ENCODE data around the gene SPEF1. TPM values are rescaled to one million over a fixed set of nuclear protein-coding genes. Genes with fewer than 3 reads are reported as not detected.

The SPEF1 gene
- total and polyA plus RNA-seq, 2 of the 13 experiments (the other 11 are each of a cell fraction or from before 2014, with no cell fraction given), result 0.11 to 0.27 TPM

DNA sequence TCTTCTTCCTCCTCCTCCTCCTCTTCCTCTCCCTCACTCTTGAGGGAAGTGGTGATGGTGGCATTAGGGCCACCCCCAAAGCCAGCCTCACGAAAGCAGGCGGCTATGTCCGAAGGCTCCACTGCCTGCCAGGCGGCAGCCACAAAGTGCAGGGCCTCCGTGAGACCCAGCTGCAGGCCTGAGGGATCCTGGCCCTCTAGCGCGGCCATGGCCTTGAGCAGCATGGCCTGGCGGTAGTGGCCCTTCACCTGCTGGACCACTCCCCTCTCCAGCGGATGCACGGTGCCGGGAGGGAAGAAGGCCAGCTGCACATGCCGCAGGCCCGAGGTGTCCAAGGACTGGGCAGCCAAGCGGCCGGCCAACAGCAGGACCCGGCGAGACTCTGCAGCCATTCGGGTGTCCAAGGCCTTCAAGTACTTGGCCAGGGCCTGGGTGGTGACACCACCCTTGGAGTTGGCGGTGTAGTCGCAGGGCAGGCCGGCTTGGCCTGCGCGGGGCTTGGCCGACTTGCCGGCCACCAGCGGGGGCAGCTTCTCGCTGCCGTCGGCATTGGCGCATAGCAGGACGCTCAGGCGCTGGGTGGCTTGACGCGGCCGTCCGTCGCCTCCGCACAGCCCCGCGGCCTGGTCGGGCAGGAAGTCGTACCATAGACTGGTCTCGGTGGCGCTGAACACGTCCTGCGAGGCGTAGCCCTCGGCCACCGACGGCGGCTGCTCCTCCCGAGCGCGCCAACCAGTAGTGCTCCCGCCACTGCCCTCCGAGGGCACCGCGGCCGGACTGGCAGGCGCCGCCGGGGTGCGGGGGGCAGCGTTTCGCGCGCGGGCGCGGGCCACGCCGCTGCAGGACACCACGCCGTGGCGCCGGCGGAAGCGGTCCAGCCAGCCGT lies 4.2 kb upstream of the SPEF1 start (continued):
- TF ChIP-seq RFX3 (CRISPR knock-in tag; IDR thresholded peaks at IDR 0.05), result no peak
- TF ChIP-seq, protein P1, sequence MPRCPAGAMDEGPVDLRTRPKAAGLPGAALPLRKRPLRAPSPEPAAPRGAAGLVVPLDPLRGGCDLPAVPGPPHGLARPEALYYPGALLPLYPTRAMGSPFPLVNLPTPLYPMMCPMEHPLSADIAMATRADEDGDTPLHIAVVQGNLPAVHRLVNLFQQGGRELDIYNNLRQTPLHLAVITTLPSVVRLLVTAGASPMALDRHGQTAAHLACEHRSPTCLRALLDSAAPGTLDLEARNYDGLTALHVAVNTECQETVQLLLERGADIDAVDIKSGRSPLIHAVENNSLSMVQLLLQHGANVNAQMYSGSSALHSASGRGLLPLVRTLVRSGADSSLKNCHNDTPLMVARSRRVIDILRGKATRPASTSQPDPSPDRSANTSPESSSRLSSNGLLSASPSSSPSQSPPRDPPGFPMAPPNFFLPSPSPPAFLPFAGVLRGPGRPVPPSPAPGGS (CRISPR knock-in tag; IDR thresholded peaks at IDR 0.05), result 0 out of 2 replicates have a peak, but pooled peaks have one; percentile 68
- TF ChIP-seq PAX8 (CRISPR knock-in tag; IDR thresholded peaks at IDR 0.05; ENCODE audit: borderline replicate concordance), result no peak
- TF ChIP-seq ZNF296 (CRISPR knock-in tag; conservative IDR thresholded peaks at IDR 0.05), result peak; percentile 81
- TF ChIP-seq, protein P2, sequence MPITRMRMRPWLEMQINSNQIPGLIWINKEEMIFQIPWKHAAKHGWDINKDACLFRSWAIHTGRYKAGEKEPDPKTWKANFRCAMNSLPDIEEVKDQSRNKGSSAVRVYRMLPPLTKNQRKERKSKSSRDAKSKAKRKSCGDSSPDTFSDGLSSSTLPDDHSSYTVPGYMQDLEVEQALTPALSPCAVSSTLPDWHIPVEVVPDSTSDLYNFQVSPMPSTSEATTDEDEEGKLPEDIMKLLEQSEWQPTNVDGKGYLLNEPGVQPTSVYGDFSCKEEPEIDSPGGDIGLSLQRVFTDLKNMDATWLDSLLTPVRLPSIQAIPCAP (CRISPR knock-in tag; IDR thresholded peaks at IDR 0.05; ENCODE audit: low read depth), result no peak
- TF ChIP-seq ZNF607 (CRISPR knock-in tag; IDR thresholded peaks at IDR 0.05; ENCODE audit: borderline replicate concordance), result no peak
- TF ChIP-seq ZNF709 (CRISPR knock-in tag; IDR thresholded peaks at IDR 0.05), result peak; percentile 77; the same call in 1 of the 2 replicates
- TF ChIP-seq, protein P3, sequence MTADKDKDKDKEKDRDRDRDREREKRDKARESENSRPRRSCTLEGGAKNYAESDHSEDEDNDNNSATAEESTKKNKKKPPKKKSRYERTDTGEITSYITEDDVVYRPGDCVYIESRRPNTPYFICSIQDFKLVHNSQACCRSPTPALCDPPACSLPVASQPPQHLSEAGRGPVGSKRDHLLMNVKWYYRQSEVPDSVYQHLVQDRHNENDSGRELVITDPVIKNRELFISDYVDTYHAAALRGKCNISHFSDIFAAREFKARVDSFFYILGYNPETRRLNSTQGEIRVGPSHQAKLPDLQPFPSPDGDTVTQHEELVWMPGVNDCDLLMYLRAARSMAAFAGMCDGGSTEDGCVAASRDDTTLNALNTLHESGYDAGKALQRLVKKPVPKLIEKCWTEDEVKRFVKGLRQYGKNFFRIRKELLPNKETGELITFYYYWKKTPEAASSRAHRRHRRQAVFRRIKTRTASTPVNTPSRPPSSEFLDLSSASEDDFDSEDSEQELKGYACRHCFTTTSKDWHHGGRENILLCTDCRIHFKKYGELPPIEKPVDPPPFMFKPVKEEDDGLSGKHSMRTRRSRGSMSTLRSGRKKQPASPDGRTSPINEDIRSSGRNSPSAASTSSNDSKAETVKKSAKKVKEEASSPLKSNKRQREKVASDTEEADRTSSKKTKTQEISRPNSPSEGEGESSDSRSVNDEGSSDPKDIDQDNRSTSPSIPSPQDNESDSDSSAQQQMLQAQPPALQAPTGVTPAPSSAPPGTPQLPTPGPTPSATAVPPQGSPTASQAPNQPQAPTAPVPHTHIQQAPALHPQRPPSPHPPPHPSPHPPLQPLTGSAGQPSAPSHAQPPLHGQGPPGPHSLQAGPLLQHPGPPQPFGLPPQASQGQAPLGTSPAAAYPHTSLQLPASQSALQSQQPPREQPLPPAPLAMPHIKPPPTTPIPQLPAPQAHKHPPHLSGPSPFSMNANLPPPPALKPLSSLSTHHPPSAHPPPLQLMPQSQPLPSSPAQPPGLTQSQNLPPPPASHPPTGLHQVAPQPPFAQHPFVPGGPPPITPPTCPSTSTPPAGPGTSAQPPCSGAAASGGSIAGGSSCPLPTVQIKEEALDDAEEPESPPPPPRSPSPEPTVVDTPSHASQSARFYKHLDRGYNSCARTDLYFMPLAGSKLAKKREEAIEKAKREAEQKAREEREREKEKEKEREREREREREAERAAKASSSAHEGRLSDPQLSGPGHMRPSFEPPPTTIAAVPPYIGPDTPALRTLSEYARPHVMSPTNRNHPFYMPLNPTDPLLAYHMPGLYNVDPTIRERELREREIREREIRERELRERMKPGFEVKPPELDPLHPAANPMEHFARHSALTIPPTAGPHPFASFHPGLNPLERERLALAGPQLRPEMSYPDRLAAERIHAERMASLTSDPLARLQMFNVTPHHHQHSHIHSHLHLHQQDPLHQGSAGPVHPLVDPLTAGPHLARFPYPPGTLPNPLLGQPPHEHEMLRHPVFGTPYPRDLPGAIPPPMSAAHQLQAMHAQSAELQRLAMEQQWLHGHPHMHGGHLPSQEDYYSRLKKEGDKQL (CRISPR knock-in tag; IDR thresholded peaks at IDR 0.05; ENCODE audit: low read depth), result no peak
- TF ChIP-seq, protein P4, sequence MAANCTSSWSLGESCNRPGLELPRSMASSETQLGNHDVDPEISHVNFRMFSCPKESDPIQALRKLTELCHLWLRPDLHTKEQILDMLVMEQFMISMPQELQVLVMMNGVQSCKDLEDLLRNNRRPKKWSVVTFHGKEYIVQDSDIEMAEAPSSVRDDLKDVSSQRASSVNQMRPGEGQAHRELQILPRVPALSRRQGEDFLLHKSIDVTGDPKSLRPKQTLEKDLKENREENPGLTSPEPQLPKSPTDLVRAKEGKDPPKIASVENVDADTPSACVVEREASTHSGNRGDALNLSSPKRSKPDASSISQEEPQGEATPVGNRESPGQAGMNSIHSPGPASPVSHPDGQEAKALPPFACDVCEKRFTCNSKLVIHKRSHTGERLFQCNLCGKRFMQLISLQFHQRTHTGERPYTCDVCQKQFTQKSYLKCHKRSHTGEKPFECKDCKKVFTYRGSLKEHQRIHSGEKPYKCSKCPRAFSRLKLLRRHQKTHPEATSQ (CRISPR knock-in tag; IDR thresholded peaks at IDR 0.05; ENCODE audit: borderline replicate concordance), result no peak
- TF ChIP-seq ZNF234 (CRISPR knock-in tag; conservative IDR thresholded peaks at IDR 0.05), result no peak
- TF ChIP-seq, protein P5, sequence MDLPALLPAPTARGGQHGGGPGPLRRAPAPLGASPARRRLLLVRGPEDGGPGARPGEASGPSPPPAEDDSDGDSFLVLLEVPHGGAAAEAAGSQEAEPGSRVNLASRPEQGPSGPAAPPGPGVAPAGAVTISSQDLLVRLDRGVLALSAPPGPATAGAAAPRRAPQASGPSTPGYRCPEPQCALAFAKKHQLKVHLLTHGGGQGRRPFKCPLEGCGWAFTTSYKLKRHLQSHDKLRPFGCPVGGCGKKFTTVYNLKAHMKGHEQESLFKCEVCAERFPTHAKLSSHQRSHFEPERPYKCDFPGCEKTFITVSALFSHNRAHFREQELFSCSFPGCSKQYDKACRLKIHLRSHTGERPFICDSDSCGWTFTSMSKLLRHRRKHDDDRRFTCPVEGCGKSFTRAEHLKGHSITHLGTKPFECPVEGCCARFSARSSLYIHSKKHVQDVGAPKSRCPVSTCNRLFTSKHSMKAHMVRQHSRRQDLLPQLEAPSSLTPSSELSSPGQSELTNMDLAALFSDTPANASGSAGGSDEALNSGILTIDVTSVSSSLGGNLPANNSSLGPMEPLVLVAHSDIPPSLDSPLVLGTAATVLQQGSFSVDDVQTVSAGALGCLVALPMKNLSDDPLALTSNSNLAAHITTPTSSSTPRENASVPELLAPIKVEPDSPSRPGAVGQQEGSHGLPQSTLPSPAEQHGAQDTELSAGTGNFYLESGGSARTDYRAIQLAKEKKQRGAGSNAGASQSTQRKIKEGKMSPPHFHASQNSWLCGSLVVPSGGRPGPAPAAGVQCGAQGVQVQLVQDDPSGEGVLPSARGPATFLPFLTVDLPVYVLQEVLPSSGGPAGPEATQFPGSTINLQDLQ (CRISPR knock-in tag; IDR thresholded peaks at IDR 0.05), result no peak
- no peak for TF ChIP-seq ZFP36L1 (CRISPR knock-in tag; IDR thresholded peaks at IDR 0.05)
- TF ChIP-seq BHLHE40 (IDR thresholded peaks at IDR 0.05; ENCODE audit: low read length), result no peak
- TF ChIP-seq, protein P6, sequence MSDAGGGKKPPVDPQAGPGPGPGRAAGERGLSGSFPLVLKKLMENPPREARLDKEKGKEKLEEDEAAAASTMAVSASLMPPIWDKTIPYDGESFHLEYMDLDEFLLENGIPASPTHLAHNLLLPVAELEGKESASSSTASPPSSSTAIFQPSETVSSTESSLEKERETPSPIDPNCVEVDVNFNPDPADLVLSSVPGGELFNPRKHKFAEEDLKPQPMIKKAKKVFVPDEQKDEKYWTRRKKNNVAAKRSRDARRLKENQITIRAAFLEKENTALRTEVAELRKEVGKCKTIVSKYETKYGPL (CRISPR knock-in tag; IDR thresholded peaks at IDR 0.05), result no peak
- 0 out of 2 replicates have a peak, but pooled peaks have one; percentile 26 for TF ChIP-seq ZNF331 (CRISPR knock-in tag; IDR thresholded peaks at IDR 0.05)
